B cell (primary cell): ENCODE results near the gene TBC1D25. TPM values are rescaled to one million over a fixed set of nuclear protein-coding genes. Genes with fewer than 3 reads are reported as not detected.

ENCODE experiments used
- ATAC-seq: fragments of 200-7000 bp; cut with Tn5 transposase; one replicate; pipeline ENCODE4 v1.10.0; 2021; ENCODE audit warnings: low read depth, mild to moderate bottlenecking, moderate number of reproducible peaks, moderate library complexity
- CTCF ChIA-PET: fragments of 350-600 bp; sonication (Branson Sonifier 250); formaldehyde crosslinking; loops from one replicate; lab custom pipeline; 2021; ENCODE audit warnings: antibody characterized with exemption, inconsistent platforms; lab: Charles Lee
- POLR2A ChIA-PET: fragments of 350-600 bp; sonication (Branson Sonifier 250); formaldehyde crosslinking; loops from one replicate; lab custom pipeline; 2021; ENCODE audit warnings: antibody characterized with exemption; lab: Charles Lee
- DNase-seq: peaks from one replicate; pipeline ENCODE4 v3.0.0; 2013
- H2AFZ ChIP-seq: 2 replicates; pipeline ENCODE4 v1.6.1; 2012; ENCODE audit warnings: mild to moderate bottlenecking, low read depth, low read length; ENCODE audit not compliant: insufficient read depth, poor library complexity, severe bottlenecking
- H3K27ac ChIP-seq, 2 donors: 1 replicate in 1 of 2; 2 replicates in 1 of 2; pipeline ENCODE4 v1.5.1; 2012 to 2013; ENCODE audit warnings: low read length in 2 of 2, mild to moderate bottlenecking in 2 of 2, moderate library complexity in 1 of 2
- H3K27me3 ChIP-seq, 4 experiments: fragments of 200-600 bp in 1 of 4; sonication (generic) in 1 of 4; replicated peaks in 1 of 4; 1 replicate in 2 of 4; 2 replicates in 2 of 4; pipeline versions ENCODE4 v1.6.1 to v1.7.0; 2013 to 2016; ENCODE audit warnings: low read length in 3 of 4, mild to moderate bottlenecking in 2 of 4, mixed read lengths in 1 of 4, moderate library complexity in 1 of 4; ENCODE audit not compliant: insufficient read depth in 4 of 4, control insufficient read depth in 3 of 4; ENCODE audit errors: control extremely low read depth in 1 of 4
- H3K36me3 ChIP-seq, 2 experiments: replicated peaks in 1 of 2; 1 replicate in 1 of 2; 2 replicates in 1 of 2; pipeline versions ENCODE4 v1.6.1 to v1.7.1; 2013; ENCODE audit warnings: low read length in 1 of 2; ENCODE audit not compliant: insufficient read depth in 2 of 2, control insufficient read depth in 1 of 2; ENCODE audit errors: control extremely low read depth in 1 of 2, extremely low read depth in 1 of 2
- H3K4me1 ChIP-seq, 2 donors: fragments of 200-600 bp in 1 of 2; sonication (generic) in 1 of 2; 1 replicate in 1 of 2; 2 replicates in 1 of 2; pipeline versions ENCODE4 v1.5.1 to v1.6.1; 2013 to 2017; ENCODE audit warnings: low read length in 2 of 2; ENCODE audit not compliant: control insufficient read depth in 2 of 2, insufficient read depth in 2 of 2
- H3K4me2 ChIP-seq: replicated peaks from 2 replicates; pipeline ENCODE3; 2012; ENCODE audit warnings: mild to moderate bottlenecking, low read depth, low read length; ENCODE audit not compliant: poor library complexity, severe bottlenecking
- H3K4me3 ChIP-seq, 5 experiments: fragments of 200-600 bp in 1 of 5; sonication (generic) in 1 of 5; 1 replicate in 3 of 5; 2 replicates in 2 of 5; pipeline versions ENCODE4 v1.5.1 to v1.7.0; 2011 to 2016; ENCODE audit warnings: low read length in 4 of 5, mild to moderate bottlenecking in 4 of 5, low read depth in 2 of 5, control low read depth in 1 of 5, moderate library complexity in 1 of 5; ENCODE audit not compliant: insufficient read depth in 1 of 5; ENCODE audit errors: control extremely low read depth in 1 of 5, extremely low read depth in 1 of 5
- H3K79me2 ChIP-seq: fragments of 200-600 bp; sonication (generic); one replicate; pipeline ENCODE4 v1.6.0; 2016; ENCODE audit warnings: low read length; ENCODE audit not compliant: control insufficient read depth, insufficient read depth
- H3K9ac ChIP-seq: fragments of 200-600 bp; sonication (generic); 2 replicates; pipeline ENCODE4 v1.6.1; 2017; ENCODE audit warnings: mild to moderate bottlenecking, low read length, moderate library complexity
- H3K9me3 ChIP-seq, 3 donors: one replicate each; pipeline versions ENCODE4 v1.6.1 to v1.7.1; 2013; ENCODE audit warnings: low read length in 2 of 3; ENCODE audit not compliant: control insufficient read depth in 2 of 3, insufficient read depth in 1 of 3; ENCODE audit errors: control extremely low read depth in 1 of 3
- H4K20me1 ChIP-seq: 2 replicates; pipeline ENCODE4 v1.6.0; 2012; ENCODE audit warnings: mild to moderate bottlenecking, low read length; ENCODE audit not compliant: insufficient read depth, control insufficient read depth, poor library complexity, severe bottlenecking
- H3K27ac Mint-ChIP-seq: one replicate; pipeline ENCODE4 v1.8.0; 2021; ENCODE audit warnings: mixed read lengths
- H3K27me3 Mint-ChIP-seq: one replicate; pipeline ENCODE4 v1.8.0; 2021; ENCODE audit warnings: mixed read lengths
- H3K4me1 Mint-ChIP-seq: one replicate; pipeline ENCODE4 v1.8.0; 2021; ENCODE audit warnings: mixed read lengths
- H3K4me3 Mint-ChIP-seq: one replicate; pipeline ENCODE4 v1.8.0; 2021; ENCODE audit warnings: mixed read lengths
- H3K9me3 Mint-ChIP-seq: one replicate; pipeline ENCODE4 v1.8.0; 2022; ENCODE audit warnings: mixed read lengths; ENCODE audit not compliant: insufficient read depth
- EZH2 ChIP-seq: IDR thresholded peaks from 2 replicates; pipeline ENCODE4 v1.6.1; 2012; ENCODE audit warnings: borderline replicate concordance, low read depth, mild to moderate bottlenecking, moderate library complexity, low read length; ENCODE audit not compliant: insufficient read depth, poor library complexity, severe bottlenecking
- WGBS: methylation state at CpG from one replicate; pipeline ENCODE4 v1.1.5; 2013; ENCODE audit warnings: missing lambda C conversion rate; ENCODE audit not compliant: insufficient coverage; 5-methylcytosine and 5-hydroxymethylcytosine counted together
- intact Hi-C: fragments of 100-400 bp; cut with micrococcal nuclease; formaldehyde crosslinking; loops from one replicate; pipeline ENCODE4 v1.10.0; 2022
- polyA plus RNA-seq: library from polyadenylated mRNA; depleted of rRNA; stranded (reverse); fragments of >200 nt; gene quantifications from 2 replicates; pipeline ENCODE4 v1.2.3, GENCODE V29; 2012
- small RNA-seq: library from RNA; depleted of rRNA; stranded (forward); fragments of <200 nt; gene quantifications from one replicate; pipeline ENCODE3, GENCODE V24; 2012; ENCODE audit warnings: low replicate concordance, low read depth; ENCODE audit not compliant: insufficient read length
- total RNA-seq, 2 donors: library from RNA; stranded (reverse); fragments of 120-200 nt in 1 of 2; gene quantifications; 1 replicate in 1 of 2; 2 replicates in 1 of 2; pipeline versions ENCODE4 v1.2.3 to v1.2.4, GENCODE V29; 2013 to 2022
- TF ChIP-seq, protein P1 (sequence below): fragments of 200-600 bp; IDR thresholded peaks from one replicate; pipeline ENCODE4 v1.8.0; 2022; ENCODE audit warnings: antibody characterized with exemption, mild to moderate bottlenecking

Gene TBC1D25
- total and polyA plus RNA-seq, 2 donors (not counting 1 experiment from before 2014, with no cell fraction given) = 24.6 to 31.5 TPM

DNA sequence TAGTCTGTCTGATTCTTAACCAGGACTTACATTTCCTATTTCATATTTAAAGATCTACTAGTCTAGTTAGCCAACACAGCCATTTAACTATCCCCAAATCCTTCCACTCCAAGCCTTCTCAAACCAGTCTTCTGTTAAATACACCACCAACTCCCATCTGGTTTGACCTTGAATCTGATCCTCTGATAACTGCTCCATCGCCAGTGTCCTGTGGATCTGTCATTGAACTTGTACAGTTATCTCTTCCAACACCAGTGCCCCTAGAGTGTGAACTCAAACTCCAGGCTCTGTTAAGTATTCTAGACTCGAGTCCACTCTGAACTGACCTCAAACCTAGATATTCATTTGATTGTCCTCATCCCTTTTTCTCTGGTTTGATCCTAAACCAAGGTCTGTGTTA, 72.2 kb downstream of the TBC1D25 start:
- ATAC-seq (no peak), DNase-seq (no peak)
- no peak overlapping the region for H3K4me3 ChIP-seq
- no peaks in the 10 kb centered on the region for H3K36me3 ChIP-seq
- H3K4me1 ChIP-seq = no peaks in the 10 kb centered on the region
- ChIA-PET CTCF (no interaction called here), POLR2A (no interaction called here)
- H2AFZ ChIP-seq = no peak overlapping the region
- H3K4me2 ChIP-seq = no peak overlapping the region
- no peaks in the 10 kb centered on the region for H4K20me1 ChIP-seq
- H3K27me3 Mint-ChIP-seq = no peaks in the 10 kb centered on the region
- H3K9me3 Mint-ChIP-seq = no peaks in the 10 kb centered on the region
- H3K79me2 ChIP-seq = no peaks in the 10 kb centered on the region
- H3K27ac Mint-ChIP-seq = no peak overlapping the region
- intact Hi-C loops = no loop called here
- no peak overlapping the region for H3K27ac ChIP-seq
- no peak overlapping the region for H3K4me3 Mint-ChIP-seq
- no peaks in the 10 kb centered on the region for H3K27me3 ChIP-seq
- 79% methylated on average over 2 of the region's 2 CpGs for WGBS
- H3K4me1 Mint-ChIP-seq = no peaks in the 10 kb centered on the region
- TF ChIP-seq, protein P1, sequence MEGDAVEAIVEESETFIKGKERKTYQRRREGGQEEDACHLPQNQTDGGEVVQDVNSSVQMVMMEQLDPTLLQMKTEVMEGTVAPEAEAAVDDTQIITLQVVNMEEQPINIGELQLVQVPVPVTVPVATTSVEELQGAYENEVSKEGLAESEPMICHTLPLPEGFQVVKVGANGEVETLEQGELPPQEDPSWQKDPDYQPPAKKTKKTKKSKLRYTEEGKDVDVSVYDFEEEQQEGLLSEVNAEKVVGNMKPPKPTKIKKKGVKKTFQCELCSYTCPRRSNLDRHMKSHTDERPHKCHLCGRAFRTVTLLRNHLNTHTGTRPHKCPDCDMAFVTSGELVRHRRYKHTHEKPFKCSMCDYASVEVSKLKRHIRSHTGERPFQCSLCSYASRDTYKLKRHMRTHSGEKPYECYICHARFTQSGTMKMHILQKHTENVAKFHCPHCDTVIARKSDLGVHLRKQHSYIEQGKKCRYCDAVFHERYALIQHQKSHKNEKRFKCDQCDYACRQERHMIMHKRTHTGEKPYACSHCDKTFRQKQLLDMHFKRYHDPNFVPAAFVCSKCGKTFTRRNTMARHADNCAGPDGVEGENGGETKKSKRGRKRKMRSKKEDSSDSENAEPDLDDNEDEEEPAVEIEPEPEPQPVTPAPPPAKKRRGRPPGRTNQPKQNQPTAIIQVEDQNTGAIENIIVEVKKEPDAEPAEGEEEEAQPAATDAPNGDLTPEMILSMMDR = no peak
- TF ChIP-seq EZH2 = no peak
- no peaks in the 10 kb centered on the region for H3K9me3 ChIP-seq
- H3K9ac ChIP-seq = no peak overlapping the region

Small RNA genes within 50 kb of the gene (small RNA-seq; reads per million reads assigned to genes)
- not detected for gene MRPL32P1

Other genes with a start within 250 kb of the TBC1D25 start
- gene SSX3, start 183.0 kb upstream of the TBC1D25 start, total RNA-seq = not detected in 2 replicates
- not detected in 2 replicates for gene SSX3, start 183.0 kb upstream of the TBC1D25 start, polyA plus RNA-seq
- not detected in 2 replicates for gene SSX4, start 156.2 kb upstream of the TBC1D25 start, total RNA-seq
- gene SSX4, start 156.2 kb upstream of the TBC1D25 start, polyA plus RNA-seq = not detected in 2 replicates
- not detected in 2 replicates for gene SSX4B, start 127.8 kb upstream of the TBC1D25 start, total RNA-seq
- not detected in 2 replicates for gene SSX4B, start 127.8 kb upstream of the TBC1D25 start, polyA plus RNA-seq
- gene SLC38A5, start 69.5 kb upstream of the TBC1D25 start, total RNA-seq = 14.8 and 15.1 TPM in 2 replicates
- 21.6 and 23.2 TPM in 2 replicates for gene SLC38A5, start 69.5 kb upstream of the TBC1D25 start, polyA plus RNA-seq
- gene FTSJ1, start 63.5 kb upstream of the TBC1D25 start, total RNA-seq = 36.6 and 37.7 TPM in 2 replicates
- gene FTSJ1, start 63.5 kb upstream of the TBC1D25 start, polyA plus RNA-seq = 55.8 and 64.4 TPM in 2 replicates
- gene PORCN, start 30.7 kb upstream of the TBC1D25 start, total RNA-seq = 12.8 and 13.0 TPM in 2 replicates
- 18.5 and 19.6 TPM in 2 replicates for gene PORCN, start 30.7 kb upstream of the TBC1D25 start, polyA plus RNA-seq
- 27.9 and 33.4 TPM in 2 replicates for gene EBP, start 17.9 kb upstream of the TBC1D25 start, total RNA-seq
- 60.8 and 68.9 TPM in 2 replicates for gene EBP, start 17.9 kb upstream of the TBC1D25 start, polyA plus RNA-seq
- gene RBM3, start 34.8 kb downstream of the TBC1D25 start, total RNA-seq = 190 and 200 TPM in 2 replicates
- gene RBM3, start 34.8 kb downstream of the TBC1D25 start, polyA plus RNA-seq = 291 and 682 TPM in 2 replicates
- 85.1 and 94.6 TPM in 2 replicates for gene WDR13, start 57.8 kb downstream of the TBC1D25 start, total RNA-seq
- gene WDR13, start 57.8 kb downstream of the TBC1D25 start, polyA plus RNA-seq = 257 and 273 TPM in 2 replicates
- 98.0 and 102 TPM in 2 replicates for gene WAS, start 144.1 kb downstream of the TBC1D25 start, total RNA-seq
- gene WAS, start 144.1 kb downstream of the TBC1D25 start, polyA plus RNA-seq = 88.7 and 93.8 TPM in 2 replicates
- 8.9 and 9.5 TPM in 2 replicates for gene SUV39H1, start 157.0 kb downstream of the TBC1D25 start, total RNA-seq
- 5.2 and 6.7 TPM in 2 replicates for gene SUV39H1, start 157.0 kb downstream of the TBC1D25 start, polyA plus RNA-seq
- not detected in 2 replicates for gene GLOD5, start 222.0 kb downstream of the TBC1D25 start, total RNA-seq
- gene GLOD5, start 222.0 kb downstream of the TBC1D25 start, polyA plus RNA-seq = not detected in 2 replicates
- gene GATA1, start 246.9 kb downstream of the TBC1D25 start, total RNA-seq = not detected in 2 replicates
- 0.16 TPM in 1 of 2 replicates, not detected in the other for gene GATA1, start 246.9 kb downstream of the TBC1D25 start, polyA plus RNA-seq